ENCODE measurements around the gene LPAR1.
A peak's percentile ranks its signal among the peaks of the same experiment; 100 is the strongest.
"Not testable (repeated sequence)": the region's sequence is repeated elsewhere in the genome, so short reads cannot be mapped to it uniquely, and the experiment has no call there.

LPAR1 gene

DNA sequence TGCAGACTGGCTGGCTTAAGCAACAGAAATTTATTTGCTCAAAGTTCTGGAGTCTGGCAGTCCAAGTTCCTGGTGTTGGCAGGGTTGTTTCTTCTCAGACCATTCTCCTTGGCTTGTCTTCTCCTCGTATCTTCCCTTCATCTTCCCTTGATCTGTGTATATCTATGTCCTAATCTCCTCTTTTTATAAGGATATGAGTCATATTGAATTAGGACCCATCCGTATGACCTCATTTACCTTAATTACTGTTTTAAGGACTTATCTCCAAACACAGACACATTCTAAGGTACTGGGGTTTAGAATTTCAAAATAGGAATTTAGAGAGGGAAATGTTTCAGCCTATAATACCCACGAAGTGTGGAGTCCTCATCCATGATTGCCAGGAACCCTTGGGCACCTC lies 13.1 kb upstream of the LPAR1 start:
- Mint-ChIP-seq H3K36me3 (ENCODE audit: low read depth) (no peaks in the 10 kb centered on the region), H3K9me3 (no peaks in the 10 kb centered on the region), H3K27ac (no peak overlapping the region), H3K4me3 (no peak overlapping the region), H3K27me3 (no peaks in the 10 kb centered on the region), H3K4me1 (no peaks in the 10 kb centered on the region)
- no peak for DNase-seq
- ATAC-seq = no peak

DNA sequence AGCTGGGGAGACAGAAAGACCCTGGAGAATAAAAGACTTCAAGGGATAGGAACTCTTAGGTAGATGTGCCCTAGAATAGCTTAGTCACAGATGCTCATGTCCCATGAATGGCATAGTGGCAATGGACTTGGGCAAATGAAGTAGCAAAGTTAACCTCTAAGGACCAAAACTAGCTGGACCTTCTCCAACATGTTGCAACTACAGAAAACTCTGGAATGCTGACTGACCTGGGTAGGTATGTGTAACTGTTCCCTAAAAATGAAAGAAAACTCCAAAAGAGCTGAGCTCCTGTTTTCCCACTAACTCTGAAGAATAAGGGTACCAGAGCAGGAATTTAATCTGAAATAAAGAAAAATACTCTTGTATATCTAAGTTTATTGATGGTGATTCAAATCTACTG lies 12.5 kb upstream of the LPAR1 start:
- Mint-ChIP-seq H3K36me3 (ENCODE audit: low read depth) (no peaks in the 10 kb centered on the region), H3K4me1 (no peaks in the 10 kb centered on the region), H3K4me3 (no peak overlapping the region), H3K9me3 (no peaks in the 10 kb centered on the region), H3K27ac (no peak overlapping the region), H3K27me3 (no peaks in the 10 kb centered on the region)
- DNase-seq (no peak), ATAC-seq (no peak)

DNA sequence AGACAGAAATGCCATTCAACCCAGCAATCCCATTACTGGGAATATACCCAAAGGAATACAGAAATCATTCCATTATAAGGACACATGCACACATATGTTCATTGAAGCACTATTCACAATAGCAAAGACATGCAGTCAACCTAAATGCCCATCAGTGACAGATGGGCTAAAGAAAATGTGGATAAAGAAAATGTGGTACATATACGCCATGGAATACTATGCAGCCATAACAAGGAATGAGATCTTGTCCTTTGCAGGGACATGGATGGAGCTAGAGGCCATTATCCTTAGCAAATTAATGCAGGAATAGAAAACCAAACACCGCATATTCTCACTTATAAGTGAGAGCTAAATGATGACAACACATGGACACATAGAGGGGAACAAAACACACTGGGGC lies 9.0 kb upstream of the LPAR1 start:
- H3K27ac Mint-ChIP-seq; H3K9me3 Mint-ChIP-seq; ATAC-seq; H3K36me3 Mint-ChIP-seq (ENCODE audit: low read depth); H3K4me3 Mint-ChIP-seq; H3K27me3 Mint-ChIP-seq; H3K4me1 Mint-ChIP-seq; DNase-seq: not testable (repeated sequence)

DNA sequence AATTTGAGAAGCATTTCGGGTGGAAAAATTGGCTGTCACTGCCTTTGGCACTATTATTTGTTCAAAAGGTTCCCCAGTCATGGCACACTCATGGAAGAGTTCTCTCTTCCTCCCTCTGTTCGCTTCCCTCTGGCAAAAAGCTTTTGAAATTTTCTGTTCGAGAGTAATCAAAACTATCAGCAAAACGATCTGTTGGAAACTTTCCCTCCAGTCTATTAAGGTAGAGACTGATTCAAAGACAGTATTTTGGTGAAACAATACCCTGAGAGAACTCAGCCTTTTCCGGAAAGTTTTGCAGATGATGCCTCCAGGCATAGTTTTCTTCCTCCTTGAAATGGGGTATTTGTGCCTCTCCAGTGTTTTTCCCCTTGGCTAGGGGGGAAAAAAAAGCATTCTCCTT lies 3.6 kb upstream of the LPAR1 start:
- Mint-ChIP-seq H3K36me3 (ENCODE audit: low read depth) (no peaks in the 10 kb centered on the region), H3K4me1 (peaks cover 10% of the 10 kb centered on the region), H3K27ac (no peak overlapping the region), H3K4me3 (no peak overlapping the region), H3K27me3 (peaks cover 18% of the 10 kb centered on the region), H3K9me3 (no peaks in the 10 kb centered on the region)
- ATAC-seq (no peak), DNase-seq (no peak)

DNA sequence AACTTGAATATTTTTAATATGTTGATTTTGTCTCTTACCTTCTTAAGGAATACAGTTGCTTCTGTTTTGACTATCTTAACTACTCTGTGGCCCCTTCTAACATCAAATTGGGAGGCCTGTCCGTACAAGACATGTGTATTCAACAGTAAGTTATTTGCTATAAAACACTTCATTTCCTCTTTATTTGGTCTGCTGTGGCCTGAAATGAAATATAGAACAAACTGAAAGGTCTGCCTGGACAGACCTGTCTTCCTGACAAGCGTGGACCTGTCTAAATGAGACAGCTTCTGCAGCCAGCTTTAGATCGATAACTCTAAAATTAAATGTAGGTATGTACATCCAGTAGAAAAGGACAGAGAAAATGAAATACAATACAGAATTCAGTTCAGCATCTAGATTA lies 2.2 kb upstream of the LPAR1 start:
- no peak overlapping the region for H3K27ac Mint-ChIP-seq
- no peak overlapping the region for H3K4me3 Mint-ChIP-seq
- ATAC-seq (no peak), DNase-seq (no peak)
- peaks cover 30% of the 10 kb centered on the region for H3K27me3 Mint-ChIP-seq
- peaks cover 10% of the 10 kb centered on the region for H3K4me1 Mint-ChIP-seq
- H3K36me3 Mint-ChIP-seq (ENCODE audit: low read depth) = no peaks in the 10 kb centered on the region
- H3K9me3 Mint-ChIP-seq = no peaks in the 10 kb centered on the region

DNA sequence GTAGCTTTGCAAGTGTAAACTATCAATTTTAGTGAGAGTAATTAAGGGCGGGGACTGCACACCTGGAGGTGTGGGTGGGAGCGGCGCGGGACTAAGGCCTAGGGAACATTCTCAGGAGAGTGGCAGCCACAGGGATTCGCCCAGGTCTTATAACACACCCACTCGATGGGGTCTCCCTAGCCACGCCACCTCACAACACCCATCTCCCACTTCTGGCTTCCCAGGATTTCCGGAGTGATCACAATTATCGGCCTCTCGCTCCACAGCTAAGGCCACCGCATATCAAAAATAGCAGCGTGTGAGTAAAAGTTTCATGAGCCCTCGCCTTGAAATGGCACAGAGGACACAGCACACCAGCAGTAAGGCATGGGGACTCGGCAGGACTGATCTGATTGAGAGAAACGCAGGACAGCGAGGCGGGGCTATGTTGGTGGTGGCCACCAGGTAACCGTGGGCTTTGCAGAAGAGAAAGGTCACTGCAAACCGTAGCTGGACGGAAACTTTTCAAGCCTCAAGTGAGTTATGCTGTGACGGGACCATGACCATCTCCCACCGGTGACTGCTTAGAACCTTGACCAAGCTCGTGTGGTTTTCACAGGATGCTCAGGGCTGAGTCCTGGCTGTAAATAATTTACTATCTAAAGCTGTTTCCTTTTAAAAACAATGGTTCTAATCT lies 1.1 kb upstream of the LPAR1 start:
- no peak for DNase-seq
- ATAC-seq = peak; percentile 28
- no peaks in the 10 kb centered on the region for H3K9me3 Mint-ChIP-seq
- no peaks in the 10 kb centered on the region for H3K36me3 Mint-ChIP-seq (ENCODE audit: low read depth)
- H3K4me1 Mint-ChIP-seq = peaks cover 10% of the 10 kb centered on the region
- H3K27ac Mint-ChIP-seq = no peak overlapping the region
- peaks cover 38% of the 10 kb centered on the region for H3K27me3 Mint-ChIP-seq
- no peak overlapping the region for H3K4me3 Mint-ChIP-seq

DNA sequence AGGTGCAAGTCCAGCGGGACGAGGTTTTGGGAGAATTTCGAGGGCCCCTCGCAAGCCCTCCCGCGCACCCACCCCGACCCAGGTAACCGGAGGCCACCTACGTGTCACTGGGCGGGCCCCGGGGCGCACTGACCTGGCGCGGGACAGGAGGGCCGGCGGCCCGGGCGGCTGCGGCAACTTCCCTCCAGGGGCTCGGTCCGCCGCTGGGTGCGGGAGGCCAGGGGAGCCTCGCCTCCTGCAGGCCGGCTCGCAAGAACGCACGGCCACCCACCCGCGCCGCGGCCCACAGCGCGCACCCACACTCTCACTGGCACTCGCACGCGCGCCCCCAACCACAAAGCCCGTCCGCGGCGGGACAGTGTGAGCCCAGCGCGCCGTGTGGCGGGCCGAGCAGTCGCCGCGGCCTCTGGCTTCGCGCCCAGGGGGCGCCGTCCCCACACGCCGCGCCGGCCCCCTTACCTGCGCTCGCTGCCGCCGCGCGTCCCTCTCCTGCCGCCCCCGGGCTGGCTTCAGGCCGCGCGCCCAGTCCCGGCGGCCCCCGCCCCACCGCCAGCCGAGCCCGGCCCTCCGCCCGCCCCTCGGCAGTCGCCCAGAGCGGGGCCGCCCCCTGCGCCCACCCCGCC lies 451 bp downstream of the LPAR1 start:
- Mint-ChIP-seq H3K4me3 (no peak overlapping the region), H3K9me3 (no peaks in the 10 kb centered on the region), H3K27ac (no peak overlapping the region), H3K27me3 (peaks cover 40% of the 10 kb centered on the region), H3K4me1 (peaks cover 10% of the 10 kb centered on the region), H3K36me3 (ENCODE audit: low read depth) (no peaks in the 10 kb centered on the region)
- ATAC-seq (no peak), DNase-seq (no peak)

DNA sequence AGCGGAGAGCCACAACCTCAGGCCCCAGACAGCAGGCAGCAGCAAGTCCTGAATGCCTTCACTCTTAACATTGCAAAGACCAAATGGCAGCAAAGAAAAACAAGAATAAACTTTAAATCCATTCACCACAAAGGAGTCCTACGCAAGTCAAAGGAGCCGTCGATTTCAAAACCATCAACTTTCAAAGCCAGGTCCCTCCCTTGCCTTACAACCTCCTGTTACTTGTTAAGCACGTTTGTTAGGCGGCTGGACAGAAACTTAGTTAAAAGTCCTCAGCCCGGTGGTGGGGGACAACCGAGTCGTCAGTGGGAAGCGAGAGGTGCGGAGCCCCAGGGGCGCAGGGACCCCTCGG lies 938 bp downstream of the LPAR1 start:
- peaks cover 39% of the 10 kb centered on the region for H3K27me3 Mint-ChIP-seq
- H3K36me3 Mint-ChIP-seq (ENCODE audit: low read depth) = no peaks in the 10 kb centered on the region
- no peak overlapping the region for H3K27ac Mint-ChIP-seq
- H3K9me3 Mint-ChIP-seq = no peaks in the 10 kb centered on the region
- peaks cover 10% of the 10 kb centered on the region for H3K4me1 Mint-ChIP-seq
- DNase-seq (no peak), ATAC-seq (no peak)
- peak overlapping the region; percentile 32 for H3K4me3 Mint-ChIP-seq

DNA sequence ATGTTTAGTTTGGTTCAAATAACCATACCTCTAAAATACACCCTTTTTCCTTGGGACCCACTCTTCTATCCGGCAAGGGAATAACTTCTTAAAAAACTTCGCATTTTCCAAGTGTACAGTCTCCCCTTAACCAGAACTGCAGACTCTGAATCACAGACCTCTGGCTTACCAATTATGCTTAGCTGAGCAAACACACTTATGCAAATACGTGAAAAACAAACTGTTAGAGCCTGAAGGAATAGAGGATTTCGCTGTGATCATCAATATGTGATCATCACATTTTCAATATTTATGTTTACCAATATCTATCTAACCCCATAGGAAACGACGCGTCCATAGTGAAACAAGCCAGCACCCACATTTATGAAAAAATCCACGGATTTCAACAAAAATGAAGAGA lies 1.3 kb downstream of the LPAR1 start:
- Mint-ChIP-seq H3K27ac (no peak overlapping the region), H3K36me3 (ENCODE audit: low read depth) (no peaks in the 10 kb centered on the region), H3K27me3 (peaks cover 42% of the 10 kb centered on the region), H3K9me3 (no peaks in the 10 kb centered on the region), H3K4me1 (peaks cover 10% of the 10 kb centered on the region), H3K4me3 (peak overlapping the region; percentile 32)
- DNase-seq (no peak), ATAC-seq (no peak)

DNA sequence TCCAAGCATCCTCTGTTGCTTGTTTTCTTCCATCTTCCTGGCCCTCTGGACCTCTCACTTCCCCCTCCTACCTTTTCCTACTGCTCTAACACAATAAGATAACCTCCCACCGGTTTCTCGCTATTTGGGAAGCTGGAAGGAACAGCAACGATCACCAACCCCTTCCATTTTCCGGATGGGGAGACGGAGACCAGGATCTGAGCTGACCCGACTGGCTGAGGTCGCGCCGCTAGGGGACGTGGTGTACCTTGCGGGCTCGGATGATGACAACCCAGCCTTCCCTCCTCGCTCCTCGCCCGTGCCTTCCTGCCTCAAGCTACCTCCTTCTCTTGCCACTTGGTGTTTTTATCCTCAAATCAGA lies 1.9 kb downstream of the LPAR1 start:
- peaks cover 10% of the 10 kb centered on the region for H3K4me1 Mint-ChIP-seq
- DNase-seq = no peak
- no peaks in the 10 kb centered on the region for H3K9me3 Mint-ChIP-seq
- H3K27me3 Mint-ChIP-seq = peaks cover 42% of the 10 kb centered on the region
- ATAC-seq = no peak
- H3K27ac Mint-ChIP-seq = no peak overlapping the region
- no peak overlapping the region for H3K4me3 Mint-ChIP-seq
- no peaks in the 10 kb centered on the region for H3K36me3 Mint-ChIP-seq (ENCODE audit: low read depth)

DNA sequence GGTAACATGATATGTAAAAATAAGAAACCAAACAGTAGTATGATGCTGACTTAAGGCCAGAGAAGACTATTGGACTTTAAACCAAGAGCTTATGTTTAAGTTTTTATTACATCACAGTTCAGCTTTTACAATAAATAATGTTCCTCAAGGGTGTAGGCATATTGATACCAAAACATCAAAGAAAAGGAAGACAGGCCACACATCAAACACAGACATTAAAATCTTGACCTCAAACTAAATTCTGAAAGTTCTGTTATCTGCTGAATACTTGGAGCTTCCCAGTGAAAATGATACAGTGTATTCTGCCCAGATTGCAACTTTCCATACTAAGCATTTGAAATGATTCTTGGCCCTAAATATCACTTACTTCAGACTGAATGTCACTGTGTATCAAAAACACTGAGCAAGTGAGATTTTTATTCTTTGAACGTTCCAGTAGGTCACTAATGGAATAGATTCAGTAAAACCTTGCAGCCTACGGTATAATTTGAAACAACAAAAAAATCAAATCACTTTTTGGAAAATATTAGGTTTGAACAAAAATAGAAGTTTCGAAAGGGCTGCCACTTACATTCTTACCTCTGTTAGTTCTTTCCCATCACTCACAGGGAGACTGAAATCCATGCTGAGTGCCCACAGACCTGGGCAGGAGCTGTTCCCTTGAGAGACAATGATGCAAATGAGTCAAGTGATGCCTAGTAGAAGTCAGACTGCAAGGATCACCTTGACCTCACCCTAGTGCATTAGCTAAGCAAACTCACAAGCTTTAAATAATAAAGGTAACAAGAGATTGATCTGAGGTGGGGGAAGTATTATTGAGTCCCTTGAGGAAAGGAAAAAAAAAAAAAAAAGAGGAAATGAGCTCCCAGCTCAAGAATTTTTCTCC lies 2.5 kb downstream of the LPAR1 start:
- no peak for ATAC-seq
- H3K27ac Mint-ChIP-seq = no peak overlapping the region
- peaks cover 42% of the 10 kb centered on the region for H3K27me3 Mint-ChIP-seq
- H3K9me3 Mint-ChIP-seq = no peaks in the 10 kb centered on the region
- DNase-seq = no peak
- no peak overlapping the region for H3K4me3 Mint-ChIP-seq
- no peaks in the 10 kb centered on the region for H3K36me3 Mint-ChIP-seq (ENCODE audit: low read depth)
- H3K4me1 Mint-ChIP-seq = peaks cover 10% of the 10 kb centered on the region

DNA sequence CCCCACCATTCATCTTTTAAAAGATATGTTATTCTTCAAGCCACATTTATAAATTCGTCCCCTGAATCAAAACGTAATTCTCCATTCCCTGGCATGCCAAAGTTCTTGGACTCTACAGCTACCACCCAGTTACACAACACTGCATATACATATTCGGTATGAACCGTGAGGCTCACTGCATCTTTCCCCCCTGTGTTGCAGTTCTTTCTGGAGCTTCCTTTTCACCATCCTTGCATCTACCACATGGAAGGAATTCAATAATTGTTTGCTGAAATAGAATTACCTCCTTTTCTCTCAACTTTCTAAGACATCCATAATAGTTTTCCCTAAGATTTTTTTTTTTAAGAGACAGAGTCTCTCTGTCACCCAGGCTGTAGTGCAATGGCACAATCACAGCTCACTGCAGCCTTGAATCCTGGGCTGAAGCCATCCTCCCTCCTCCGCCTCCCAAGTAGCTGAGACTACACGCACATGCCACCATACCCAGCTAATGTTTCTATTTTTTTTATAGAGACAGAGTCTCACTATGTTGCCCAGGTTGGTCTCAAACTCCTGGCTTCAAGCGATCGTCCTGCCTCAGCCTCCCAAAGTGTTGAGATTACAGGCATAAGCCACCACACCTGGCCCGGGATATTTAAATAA lies 3.3 kb downstream of the LPAR1 start:
- H3K36me3 Mint-ChIP-seq (ENCODE audit: low read depth) = no peaks in the 10 kb centered on the region
- no peaks in the 10 kb centered on the region for H3K9me3 Mint-ChIP-seq
- DNase-seq (no peak), ATAC-seq (no peak)
- H3K27me3 Mint-ChIP-seq = peaks cover 42% of the 10 kb centered on the region
- H3K4me3 Mint-ChIP-seq = no peak overlapping the region
- no peak overlapping the region for H3K27ac Mint-ChIP-seq
- H3K4me1 Mint-ChIP-seq = peaks cover 10% of the 10 kb centered on the region

DNA sequence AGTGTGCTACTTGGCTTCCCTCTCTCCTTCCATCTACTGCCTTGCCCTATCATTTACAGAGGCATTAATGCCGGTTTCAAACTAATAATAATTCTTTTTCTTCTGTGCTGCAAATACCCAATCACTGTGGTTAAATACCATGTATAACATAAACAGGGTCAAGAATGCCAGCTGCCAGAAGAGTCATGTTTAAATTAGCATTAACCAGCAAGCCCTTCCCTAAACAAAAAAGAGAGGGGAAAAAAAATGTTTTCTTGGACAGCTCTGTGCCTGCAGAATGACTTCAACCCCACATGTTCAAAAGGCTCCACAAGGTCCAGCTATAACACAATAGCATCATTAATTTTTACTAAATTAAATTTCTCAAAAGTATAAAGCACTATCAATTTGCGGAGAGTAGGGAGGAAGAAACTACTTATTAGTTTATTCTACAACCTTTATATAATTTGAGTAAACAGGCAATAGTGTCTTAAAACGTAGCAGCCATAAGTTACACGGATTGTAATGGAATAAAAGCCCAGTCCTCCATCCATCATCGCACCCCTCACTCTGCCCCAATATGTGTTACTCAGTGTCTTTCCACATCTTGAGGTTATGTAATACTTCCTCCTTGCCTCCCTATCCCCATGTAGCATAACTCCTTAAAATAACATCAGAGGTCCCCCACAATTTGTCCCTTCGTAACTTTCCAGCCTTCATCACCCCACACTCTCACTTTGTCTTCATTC lies 3.9 kb downstream of the LPAR1 start:
- H3K27ac Mint-ChIP-seq = no peak overlapping the region
- ATAC-seq = no peak
- H3K9me3 Mint-ChIP-seq = no peaks in the 10 kb centered on the region
- no peak for DNase-seq
- H3K4me1 Mint-ChIP-seq = peaks cover 10% of the 10 kb centered on the region
- H3K4me3 Mint-ChIP-seq = no peak overlapping the region
- H3K36me3 Mint-ChIP-seq (ENCODE audit: low read depth) = no peaks in the 10 kb centered on the region
- peaks cover 39% of the 10 kb centered on the region for H3K27me3 Mint-ChIP-seq

DNA sequence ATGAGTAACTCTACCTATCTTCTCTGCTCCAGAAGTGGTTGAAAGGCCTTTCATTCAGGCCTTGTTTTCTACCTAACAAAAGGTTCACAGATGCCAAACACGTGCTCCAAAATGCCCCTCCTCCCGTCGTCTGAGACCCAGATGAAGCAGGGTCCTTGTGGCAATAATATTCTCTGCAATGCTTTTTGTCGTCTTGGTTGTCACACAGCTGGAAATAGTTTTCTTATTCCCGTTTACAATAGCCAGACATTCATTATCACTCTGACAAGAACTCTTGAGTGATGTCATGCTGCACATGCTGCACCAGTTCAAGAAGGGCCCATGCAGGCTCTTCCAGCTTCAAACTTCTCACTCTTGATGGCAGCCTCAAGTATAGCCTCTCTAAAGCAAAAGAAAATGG lies 7.8 kb downstream of the LPAR1 start:
- Mint-ChIP-seq H3K27ac (no peak overlapping the region), H3K27me3 (peaks cover 15% of the 10 kb centered on the region), H3K36me3 (ENCODE audit: low read depth) (no peaks in the 10 kb centered on the region), H3K4me1 (no peaks in the 10 kb centered on the region), H3K4me3 (no peak overlapping the region), H3K9me3 (no peaks in the 10 kb centered on the region)
- ATAC-seq (no peak), DNase-seq (no peak)
